HL-60/S4 treated with retinoic acid at 250 ng/mL for 4 days and 3 days (cell line): ENCODE measurements around the gene C20orf144.
"Not testable (repeated sequence)": the region's sequence is repeated elsewhere in the genome, so short reads cannot be mapped to it uniquely, and the experiment has no call there.

Source experiments
- in situ Hi-C: fragments of 300-500 bp; cut with MboI; formaldehyde crosslinking; loops from 2 replicates; pipeline ENCODE4 v1.7.0; 2022; ENCODE audit warnings: low sequenced_read_pairs

C20orf144 gene

DNA sequence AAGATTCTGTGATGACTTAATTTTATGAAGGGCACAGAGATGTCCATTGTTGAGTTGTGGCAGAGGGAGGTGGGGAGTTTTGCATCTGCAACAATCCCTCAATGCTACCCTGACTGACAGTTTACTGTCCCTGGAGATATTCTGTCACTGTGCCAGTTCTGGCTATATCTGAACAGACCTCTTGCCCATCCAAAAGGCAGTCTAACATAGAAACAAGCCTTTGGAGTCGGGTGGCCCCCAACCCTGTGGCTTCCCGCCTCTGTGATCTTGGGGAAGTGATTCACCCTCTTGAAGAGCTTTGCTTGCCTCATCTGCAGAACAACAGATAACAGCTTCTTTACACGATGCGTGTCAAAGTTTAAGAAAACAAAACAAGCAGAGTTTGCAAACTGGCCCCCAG lies 27.8 kb downstream of the C20orf144 start:
- in situ Hi-C loops, result no loop called here

DNA sequence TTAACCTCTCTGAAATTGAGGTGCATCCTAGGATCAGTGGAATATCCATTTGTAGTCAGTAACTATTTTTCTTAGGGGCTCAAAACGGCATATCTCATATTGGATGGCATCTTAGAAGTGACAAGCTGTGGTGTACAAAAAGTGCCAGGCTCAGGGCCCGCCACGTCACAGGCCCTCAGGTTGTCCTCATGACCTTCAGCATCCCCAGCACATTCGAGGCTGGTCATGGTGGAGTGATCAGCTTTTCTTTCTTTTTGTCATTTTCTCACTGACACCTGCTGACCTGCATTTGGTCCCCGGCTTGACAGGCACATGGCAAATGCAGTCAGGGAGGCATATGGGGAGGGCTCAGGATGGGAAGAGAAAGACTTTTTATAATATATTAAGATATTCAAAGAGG lies 31.2 kb downstream of the C20orf144 start:
- in situ Hi-C loops, result no loop called here

DNA sequence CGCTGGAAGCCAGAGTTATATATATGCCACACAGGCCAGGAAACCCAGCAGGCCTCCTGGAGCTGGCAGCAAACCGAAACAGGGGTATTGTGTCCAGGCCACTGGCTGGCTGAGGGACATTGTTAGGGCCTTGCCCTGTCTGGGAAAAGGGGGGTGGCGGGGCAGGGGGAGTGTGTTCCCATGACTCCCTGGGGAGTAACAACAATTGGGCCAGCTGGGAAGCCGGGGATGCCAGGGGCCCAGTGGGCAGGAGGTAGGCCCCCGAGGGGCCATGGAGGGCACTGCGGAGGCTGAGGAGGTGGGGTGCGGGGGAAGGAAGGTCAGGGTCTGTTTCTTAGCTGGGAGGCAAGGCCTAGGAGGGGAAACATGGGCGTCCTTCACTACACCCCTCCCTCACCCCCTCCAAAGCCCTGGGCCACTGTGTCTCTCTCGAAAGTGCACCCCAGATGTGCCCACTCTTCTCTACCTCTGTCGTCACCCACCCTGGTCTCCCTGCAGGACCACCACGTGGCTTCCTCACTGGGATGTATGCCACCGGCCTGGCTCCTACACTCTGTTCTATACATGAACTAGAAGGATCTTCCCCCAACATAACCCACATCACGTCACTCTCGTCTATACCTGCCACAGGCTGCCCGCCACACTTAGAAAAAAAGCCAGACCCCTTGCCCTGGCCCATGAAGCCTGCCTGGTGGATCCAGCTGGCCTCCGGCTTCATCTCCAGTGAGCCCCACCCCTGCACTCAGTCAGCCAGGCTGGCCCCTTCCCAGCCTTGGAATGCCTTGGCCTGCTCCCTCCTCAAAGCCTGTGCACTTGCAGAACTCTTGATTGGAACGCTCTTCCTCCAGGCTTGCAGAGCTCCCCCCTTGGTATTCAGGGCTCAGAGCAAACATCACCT lies 31.9 kb downstream of the C20orf144 start:
- in situ Hi-C loops, result no loop called here

DNA sequence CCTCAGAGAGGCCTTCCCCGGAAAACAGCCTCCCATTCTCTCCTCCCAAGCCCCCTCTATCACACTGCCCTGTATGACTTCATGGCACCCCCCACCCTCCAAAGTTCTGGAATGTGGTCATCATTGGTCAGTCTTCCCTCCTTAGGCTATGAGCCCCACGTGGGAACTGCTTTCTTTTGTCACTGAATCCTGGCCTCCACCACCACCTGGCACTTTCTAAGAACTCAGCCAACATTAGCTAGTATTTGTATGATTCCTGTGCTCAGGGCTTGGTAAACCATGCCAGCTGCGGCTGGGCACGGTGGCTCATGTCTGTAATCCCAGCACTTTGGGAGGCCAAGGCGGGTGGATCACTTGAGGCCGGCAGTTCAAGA lies 32.5 kb downstream of the C20orf144 start:
- in situ Hi-C loops, result no loop called here

DNA sequence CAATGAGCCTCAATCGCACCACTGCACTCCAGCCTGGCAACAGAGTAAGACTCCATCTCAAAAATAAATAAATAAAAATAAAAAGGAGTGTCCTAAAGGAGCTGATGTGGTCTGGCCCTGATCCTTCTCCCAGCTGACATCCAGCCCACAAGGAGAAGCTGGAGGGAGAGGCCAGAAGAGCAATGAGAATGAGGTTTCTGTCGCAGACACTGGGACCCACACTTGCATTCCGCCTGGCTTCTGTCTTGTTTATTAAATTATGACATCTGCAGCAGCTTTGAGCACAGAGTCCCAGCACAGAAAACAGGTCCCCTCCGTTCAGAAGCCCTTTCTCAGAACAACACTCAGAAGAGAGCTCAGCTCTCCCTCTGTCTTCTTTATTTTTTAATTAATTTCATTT lies 34.3 kb downstream of the C20orf144 start:
- in situ Hi-C loops, result no loop called here

DNA sequence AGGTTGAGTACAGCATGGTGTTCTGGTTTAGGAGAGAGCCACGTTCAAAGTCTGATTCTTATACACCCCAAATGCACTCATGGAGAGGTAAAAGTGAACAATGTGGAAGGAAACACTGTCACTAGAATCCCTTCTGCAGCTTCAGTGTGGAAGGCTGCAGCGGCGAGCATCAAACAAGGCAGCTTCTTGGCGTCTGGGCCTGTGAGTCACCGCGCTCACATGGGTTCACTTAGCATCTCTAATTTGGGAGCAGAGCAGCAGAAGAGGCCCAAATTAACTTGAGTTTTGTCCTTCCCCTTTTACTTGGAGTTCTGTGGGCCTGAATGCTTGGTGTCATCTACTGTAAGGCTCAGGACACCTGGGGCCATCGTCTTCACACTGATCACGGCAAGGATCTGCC lies 35.0 kb downstream of the C20orf144 start:
- in situ Hi-C loops, result no loop called here

DNA sequence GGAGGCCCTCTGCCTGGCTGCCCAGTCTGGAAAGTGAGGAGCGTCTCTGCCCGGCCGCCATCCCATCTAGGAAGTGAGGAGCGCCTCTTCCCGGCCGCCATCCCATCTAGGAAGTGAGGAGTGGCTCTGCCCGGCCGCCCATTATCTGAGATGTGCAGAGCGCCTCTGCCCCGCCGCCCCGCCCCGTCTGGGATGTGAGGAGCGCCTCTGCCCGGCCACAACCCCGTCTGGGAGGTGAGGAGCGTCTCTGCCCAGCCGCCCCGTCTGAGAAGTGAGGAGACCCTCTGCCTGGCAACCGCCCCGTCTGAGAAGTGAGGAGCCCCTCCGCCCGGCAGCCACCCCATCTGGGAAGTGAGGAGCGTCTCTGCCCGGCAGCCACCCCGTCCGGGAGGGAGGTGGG lies 36.8 kb downstream of the C20orf144 start:
- in situ Hi-C loops, result not testable (repeated sequence)

DNA sequence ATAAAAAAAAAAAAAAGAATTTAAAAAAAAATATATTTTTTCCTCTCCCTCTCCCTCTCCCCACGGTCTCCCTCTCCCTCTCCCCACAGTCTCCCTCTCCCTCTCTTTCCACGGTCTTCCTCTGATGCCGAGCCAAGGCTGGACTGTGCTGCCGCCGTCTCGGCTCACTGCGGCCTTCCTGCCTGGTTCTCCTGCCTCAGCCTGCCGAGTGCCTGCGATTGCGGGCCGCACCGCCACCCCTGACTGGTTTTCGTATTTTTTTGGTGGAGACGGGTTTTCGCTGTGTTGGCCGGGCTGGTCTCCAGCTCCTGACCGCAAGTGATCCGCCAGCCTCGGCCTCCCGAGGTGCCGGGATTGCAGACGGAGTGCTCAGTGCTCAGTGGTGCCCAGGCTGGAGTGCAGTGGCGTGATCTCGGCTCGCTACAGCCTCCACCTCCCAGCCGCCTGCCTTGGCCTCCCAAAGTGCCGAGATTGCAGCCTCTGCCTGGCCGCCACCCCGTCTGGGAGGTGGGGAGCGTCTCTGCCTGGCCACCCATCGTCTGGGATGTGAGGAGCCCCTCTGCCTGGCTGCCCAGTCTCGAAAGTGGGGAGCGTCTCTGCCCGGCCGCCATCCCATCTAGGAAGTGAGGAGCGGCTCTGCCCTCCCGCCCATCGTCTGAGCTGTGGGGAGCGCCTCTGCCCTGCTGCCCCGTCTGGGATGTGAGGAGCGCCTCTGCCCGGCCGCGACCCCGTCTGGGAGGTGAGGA lies 38.7 kb downstream of the C20orf144 start:
- in situ Hi-C loops, result not testable (repeated sequence)

DNA sequence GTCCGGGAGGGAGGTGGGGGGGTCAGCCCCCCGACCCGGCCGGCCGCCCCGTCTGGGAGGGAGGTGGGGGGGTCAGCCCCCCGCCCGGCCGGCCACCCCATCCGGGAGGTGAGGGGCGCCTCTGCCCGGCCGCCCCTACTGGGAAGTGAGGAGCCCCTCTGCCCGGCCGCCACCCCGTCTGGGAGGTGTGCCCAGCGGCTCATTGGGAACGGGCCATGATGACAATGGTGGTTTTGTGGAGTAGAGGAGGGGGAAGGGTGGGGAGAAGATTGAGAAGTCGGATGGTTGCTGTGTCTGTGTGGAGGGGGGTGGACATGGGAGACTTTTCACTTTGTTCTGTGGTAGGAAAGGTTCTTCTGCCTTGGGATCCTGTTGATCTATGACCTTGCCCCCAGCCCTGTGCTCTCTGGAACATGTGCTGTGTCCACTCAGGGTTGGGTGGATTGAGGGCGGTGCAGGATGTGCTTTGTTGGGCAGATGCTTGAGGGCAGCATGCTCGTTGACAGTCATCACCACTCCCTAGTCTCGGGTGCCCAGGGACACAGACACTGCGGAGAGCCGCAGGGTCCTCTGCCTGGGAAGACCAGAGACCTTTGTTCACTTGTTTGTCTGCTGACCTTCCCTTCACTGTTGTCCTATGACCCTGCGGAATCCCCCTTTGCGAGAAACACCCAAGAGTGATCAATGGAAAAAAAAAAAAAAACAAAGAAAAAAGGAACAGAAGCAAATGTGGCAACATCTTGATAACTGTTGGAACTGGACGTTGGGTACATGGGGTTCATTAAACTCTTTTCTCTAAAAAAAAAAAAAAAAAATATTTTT lies 39.7 kb downstream of the C20orf144 start:
- in situ Hi-C loops, result no loop called here

DNA sequence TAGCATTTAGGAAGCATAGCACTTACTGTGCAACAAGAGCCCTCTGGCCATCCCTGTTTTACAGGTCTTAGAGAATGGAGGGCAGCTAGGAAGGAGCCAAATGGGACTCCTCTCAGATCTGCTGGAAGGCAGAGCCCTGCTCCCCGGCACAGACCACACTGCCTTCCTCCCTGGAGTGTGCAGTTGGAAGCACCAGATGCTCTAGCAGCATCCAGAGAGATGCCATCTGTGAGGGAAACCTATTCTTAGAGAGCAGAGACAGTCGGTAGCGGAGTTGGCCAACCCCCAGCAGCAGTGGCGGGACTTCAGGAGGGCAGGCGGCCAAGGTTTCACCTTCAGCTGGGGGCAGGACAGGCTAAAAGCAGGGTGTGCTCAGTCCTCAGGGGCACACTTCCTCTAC lies 40.7 kb downstream of the C20orf144 start:
- in situ Hi-C loops, result no loop called here

DNA sequence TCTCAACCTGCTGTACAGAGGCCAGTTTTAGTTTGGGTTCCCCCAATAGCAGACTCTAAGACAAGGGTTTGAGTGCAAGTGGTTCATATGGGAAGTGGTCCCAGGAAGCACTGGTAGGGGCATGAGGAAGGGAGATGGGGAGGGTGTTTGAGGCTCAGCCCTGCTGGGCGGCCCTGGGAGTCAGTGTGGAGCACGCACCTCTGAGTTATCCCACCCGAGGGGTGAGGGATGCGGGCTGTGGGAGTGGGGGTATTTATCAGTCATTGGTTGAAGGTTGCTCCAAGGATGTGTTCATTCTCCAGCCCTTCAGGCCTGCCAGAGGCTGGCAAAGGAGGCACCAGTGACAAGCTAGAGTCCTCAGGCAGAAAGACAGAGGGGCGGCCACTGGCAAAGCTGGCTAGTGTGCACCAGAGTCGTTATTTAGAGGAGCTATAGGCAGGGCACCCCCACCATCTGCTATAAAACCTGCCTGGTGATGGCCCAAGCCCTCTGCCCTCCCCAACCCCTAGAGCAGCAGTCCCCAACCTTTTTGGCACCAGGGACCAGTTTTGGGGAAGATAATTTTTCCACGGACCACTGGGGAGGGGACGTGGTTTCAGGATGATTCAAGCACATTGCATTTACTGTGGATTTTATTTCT lies 41.5 kb downstream of the C20orf144 start:
- in situ Hi-C loops, result no loop called here

DNA sequence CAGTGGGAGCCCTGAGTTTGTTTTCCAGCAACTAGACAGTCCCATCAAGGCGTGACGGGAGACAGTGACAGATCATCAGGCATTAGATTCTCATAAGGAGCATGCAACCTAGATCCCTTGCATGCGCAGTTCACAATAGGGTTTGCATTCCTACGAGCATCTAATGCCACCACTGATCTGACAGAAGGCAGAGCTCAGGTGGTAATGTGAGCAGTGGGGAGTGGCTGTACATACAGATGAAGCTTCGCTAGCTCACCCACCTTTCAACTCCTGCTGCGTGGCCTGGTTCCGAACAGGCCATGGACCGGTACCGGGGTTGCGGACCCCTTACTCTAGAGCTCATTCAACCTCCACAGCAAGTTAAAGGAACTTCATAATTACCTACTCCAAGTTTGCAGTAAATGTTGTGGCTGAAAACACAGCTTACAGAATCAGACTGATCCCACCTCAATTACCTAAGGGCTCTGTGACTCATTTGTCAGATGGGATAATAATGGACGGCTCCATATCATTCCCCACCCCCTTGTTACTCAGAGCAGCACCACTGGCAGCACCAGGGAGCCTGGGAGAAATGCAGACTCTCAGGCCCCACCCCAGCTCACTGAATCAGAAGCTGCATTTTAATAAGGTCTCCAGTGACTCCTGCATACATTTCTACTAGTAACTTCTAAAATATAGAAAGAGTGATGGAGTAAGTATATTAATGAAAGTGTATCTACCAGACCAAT lies 42.2 kb downstream of the C20orf144 start:
- in situ Hi-C loops, result no loop called here

DNA sequence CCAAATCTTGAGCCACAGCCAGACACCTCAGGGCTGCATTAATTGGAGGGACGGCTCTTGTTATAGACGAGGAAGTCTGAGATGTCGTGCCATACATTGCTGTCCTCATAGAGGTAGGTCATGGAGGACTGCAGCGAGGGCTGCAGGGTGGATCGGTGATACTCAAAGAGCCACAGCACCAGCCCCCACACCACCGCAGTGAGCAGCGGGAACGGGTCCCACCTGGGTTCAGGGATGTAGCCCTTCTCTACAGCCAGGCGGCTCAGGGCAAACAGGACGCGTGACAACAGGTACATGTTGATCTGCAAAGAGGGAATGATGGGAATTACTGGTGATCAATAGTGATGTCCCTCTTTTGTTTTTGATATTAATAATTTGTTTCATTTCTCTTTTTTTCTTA lies 45.5 kb downstream of the C20orf144 start:
- in situ Hi-C loops, result no loop called here

DNA sequence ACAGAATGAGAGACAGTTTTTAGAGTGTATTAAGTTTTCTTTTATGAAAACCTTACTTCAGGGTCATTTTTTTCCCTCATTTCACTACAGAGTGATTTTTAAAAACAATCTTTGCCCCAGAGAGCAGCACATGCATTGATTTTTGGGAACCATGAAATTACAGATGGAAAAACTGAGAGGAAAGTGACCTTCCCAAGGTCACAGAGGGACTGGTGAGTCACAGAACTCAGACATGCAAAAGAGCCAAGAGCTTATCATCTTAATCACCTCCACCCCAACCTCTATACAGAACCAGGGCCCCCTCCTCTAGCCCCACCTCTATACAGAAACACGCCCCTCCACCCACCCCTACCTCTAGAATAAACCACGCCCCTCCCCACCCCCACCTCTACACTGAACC lies 47.3 kb downstream of the C20orf144 start:
- in situ Hi-C loops, result no loop called here

DNA sequence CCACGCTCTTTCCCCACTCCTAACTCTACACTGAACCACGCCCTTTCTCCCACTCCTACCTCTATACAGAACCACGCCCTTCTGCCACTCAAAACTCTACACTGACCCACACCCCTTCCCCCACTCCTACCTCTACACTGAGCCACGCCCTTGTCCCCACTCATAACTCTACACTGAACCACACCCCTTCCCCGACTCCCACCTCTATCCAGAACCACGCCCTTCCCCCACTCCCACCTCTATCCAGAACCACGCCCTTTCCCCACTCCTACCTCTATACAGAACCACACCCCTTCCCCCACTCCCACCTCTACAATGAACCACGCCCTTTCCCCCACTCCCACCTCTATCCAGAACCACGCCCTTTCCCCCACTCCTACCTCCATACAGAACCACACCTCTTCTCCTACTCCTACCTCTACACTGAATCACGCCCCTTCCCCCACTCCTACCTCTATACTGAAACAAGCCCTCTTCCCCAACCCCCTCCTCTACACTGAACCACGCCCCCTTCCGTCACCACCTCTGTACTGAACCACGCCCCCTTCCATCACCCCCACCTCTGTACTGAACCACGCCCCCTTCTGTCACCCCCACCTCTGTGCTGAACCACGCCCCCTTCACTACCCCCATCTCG lies 47.9 kb downstream of the C20orf144 start:
- in situ Hi-C loops, result no loop called here

DNA sequence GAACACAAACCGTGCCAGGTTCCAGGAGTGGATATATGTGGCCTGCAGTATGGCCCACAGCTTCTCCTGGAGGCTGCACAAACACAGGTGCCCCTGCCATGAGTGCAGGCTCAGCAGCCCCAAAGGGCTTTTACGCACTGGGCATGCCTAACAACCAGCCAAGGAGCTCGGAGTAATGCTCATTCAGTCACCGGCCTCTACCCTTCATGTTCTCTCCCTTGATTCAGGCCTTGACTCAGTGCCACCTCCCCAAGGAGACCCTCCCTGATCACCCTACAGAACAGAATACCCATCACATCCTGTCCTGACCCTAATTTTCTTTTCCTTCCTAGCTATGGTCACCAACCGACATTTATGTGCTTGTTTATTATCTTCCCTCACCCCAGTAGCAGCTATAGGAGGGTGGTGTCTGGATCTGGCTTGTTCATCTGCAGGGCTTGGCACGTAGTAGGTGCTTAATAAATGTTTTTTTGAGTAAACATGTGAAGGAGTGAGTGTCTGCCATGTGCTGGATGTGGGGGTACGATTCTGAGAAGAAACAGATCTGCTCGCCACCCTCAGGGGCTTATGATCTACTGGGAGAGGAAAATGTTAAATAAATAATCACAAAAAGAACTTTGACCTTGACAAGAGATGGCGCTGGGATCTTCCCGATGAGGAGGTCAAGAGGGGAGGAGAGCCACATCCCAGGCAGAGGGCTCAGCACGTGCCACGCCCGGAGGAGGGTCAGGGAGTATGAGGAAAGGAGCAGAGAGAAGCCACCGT lies 48.7 kb downstream of the C20orf144 start:
- in situ Hi-C loops, result no loop called here

DNA sequence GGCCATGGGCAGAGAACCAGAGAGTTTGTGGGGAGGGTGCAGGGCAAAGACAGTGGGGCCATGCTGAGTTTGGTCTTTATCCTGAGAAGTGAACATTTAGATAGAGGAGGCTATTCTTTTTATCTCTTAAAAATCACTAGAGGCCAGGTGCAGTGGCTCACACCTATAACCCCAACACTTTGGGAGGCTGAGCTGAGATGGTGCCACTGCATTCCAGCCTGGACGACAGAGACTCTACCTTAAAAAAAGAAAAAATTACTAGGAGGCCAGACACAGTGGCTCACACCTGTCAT lies 49.3 kb downstream of the C20orf144 start:
- in situ Hi-C loops, result no loop called here
